Neural cell (in vitro differentiated cells): ENCODE results near the gene IFI16.

Experiments
- CTCF ChIP-seq: fragments of 450-650 bp; IDR thresholded peaks from 2 replicates; pipeline ENCODE4 v1.5.1; 2014; ENCODE audit warnings: antibody characterized with exemption, mild to moderate bottlenecking, moderate library complexity; ENCODE audit not compliant: poor library complexity, severe bottlenecking
- EP300 ChIP-seq: fragments of 450-650 bp; conservative IDR thresholded peaks from 2 replicates; pipeline ENCODE4 v1.6.1; 2014; ENCODE audit warnings: antibody characterized with exemption, mild to moderate bottlenecking, moderate library complexity; ENCODE audit not compliant: poor library complexity, severe bottlenecking
- EZH2 ChIP-seq: fragments of 200-600, 300-800 bp; shearing (Covaris generic), sonication (generic); IDR thresholded peaks from 2 replicates; pipeline ENCODE4 v1.6.1; 2014; ENCODE audit warnings: antibody characterized with exemption, low read length, borderline replicate concordance, mild to moderate bottlenecking; ENCODE audit not compliant: insufficient read depth, poor library complexity, severe bottlenecking
- MXI1 ChIP-seq: fragments of 450-650 bp; conservative IDR thresholded peaks from 2 replicates; pipeline ENCODE4 v1.6.1; 2014; ENCODE audit warnings: antibody characterized with exemption, mild to moderate bottlenecking; ENCODE audit not compliant: poor library complexity, severe bottlenecking
- POLR2AphosphoS5 ChIP-seq: IDR thresholded peaks from 2 replicates; pipeline ENCODE4 v1.6.1; 2012
- RAD21 ChIP-seq: fragments of 450-650 bp; conservative IDR thresholded peaks from 2 replicates; pipeline ENCODE4 v1.6.1; 2014; ENCODE audit warnings: antibody characterized with exemption, mild to moderate bottlenecking, moderate library complexity
- TAF1 ChIP-seq: IDR thresholded peaks from 2 replicates; pipeline ENCODE4 v1.6.1; 2012; ENCODE audit warnings: low read depth
- TF ChIP-seq, protein P1 (sequence below): IDR thresholded peaks from 2 replicates; pipeline ENCODE4 v1.6.1; 2012; ENCODE audit warnings: borderline replicate concordance

DNA sequence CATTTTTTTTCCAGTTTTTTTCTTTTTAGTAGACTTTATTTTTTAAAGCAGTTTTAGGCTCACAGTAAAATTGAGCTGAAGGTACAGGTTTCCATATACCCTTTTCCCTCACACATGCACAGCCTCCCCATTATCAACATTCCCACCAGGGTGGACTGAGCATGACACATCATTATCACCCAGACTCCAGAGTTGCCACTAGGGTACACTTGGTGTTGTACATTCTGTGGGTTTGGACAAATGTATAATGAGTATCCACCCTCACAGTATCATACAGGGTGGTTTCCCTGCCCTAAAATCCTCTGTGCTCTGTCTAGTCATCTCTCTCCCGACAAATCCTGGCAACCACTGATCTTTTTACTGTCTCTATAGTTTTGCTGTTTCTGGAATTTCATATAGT lies 69.8 kb downstream of the IFI16 start:
- TF ChIP-seq CTCF (no peak), POLR2AphosphoS5 (no peak), RAD21 (no peak), TAF1 (no peak), EZH2 (no peak), EP300 (no peak), MXI1 (no peak)
- TF ChIP-seq, protein P1, sequence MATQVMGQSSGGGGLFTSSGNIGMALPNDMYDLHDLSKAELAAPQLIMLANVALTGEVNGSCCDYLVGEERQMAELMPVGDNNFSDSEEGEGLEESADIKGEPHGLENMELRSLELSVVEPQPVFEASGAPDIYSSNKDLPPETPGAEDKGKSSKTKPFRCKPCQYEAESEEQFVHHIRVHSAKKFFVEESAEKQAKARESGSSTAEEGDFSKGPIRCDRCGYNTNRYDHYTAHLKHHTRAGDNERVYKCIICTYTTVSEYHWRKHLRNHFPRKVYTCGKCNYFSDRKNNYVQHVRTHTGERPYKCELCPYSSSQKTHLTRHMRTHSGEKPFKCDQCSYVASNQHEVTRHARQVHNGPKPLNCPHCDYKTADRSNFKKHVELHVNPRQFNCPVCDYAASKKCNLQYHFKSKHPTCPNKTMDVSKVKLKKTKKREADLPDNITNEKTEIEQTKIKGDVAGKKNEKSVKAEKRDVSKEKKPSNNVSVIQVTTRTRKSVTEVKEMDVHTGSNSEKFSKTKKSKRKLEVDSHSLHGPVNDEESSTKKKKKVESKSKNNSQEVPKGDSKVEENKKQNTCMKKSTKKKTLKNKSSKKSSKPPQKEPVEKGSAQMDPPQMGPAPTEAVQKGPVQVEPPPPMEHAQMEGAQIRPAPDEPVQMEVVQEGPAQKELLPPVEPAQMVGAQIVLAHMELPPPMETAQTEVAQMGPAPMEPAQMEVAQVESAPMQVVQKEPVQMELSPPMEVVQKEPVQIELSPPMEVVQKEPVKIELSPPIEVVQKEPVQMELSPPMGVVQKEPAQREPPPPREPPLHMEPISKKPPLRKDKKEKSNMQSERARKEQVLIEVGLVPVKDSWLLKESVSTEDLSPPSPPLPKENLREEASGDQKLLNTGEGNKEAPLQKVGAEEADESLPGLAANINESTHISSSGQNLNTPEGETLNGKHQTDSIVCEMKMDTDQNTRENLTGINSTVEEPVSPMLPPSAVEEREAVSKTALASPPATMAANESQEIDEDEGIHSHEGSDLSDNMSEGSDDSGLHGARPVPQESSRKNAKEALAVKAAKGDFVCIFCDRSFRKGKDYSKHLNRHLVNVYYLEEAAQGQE, result no peak
